DMS153 treated with DMSO at 0.1 percent for 48 hours (cell line): ENCODE measurements around the gene FATE1.
"Not testable (repeated sequence)": the region's sequence is repeated elsewhere in the genome, so short reads cannot be mapped to it uniquely, and the experiment has no call there.

ENCODE experiments used
- DNase-seq: peaks from one replicate; lab custom pipeline; 2025; ENCODE audit not compliant: unreplicated experiment; lab: John Stamatoyannopoulos, UW

Gene FATE1

GRCh38 chrX:151715752-151716151 lies at the start of gene FATE1:
Gene FATE1 (plus strand): TSS chrX:151716035. CDS start chrX:151716120, 85 bp downstream.
- no peak for DNase-seq

- no peak for DNase-seq
Measured at GRCh38 chrX:151675121-151675746, 40.6 kb upstream of the FATE1 start.

- no peak for DNase-seq
Measured at GRCh38 chrX:151676196-151676595, 39.6 kb upstream of the FATE1 start.

GRCh38 chrX:151679798-151680402 lies 35.9 kb upstream of the FATE1 start:
- no peak for DNase-seq

GRCh38 chrX:151680805-151681204 lies 35.0 kb upstream of the FATE1 start:
- DNase-seq, result peak; percentile 2

GRCh38 chrX:151687635-151688034 lies 28.2 kb upstream of the FATE1 start:
- DNase-seq, result no peak

- DNase-seq, result no peak
Measured at GRCh38 chrX:151688695-151689094, 27.1 kb upstream of the FATE1 start.

GRCh38 chrX:151692825-151693224 lies 23.0 kb upstream of the FATE1 start:
- no peak for DNase-seq

GRCh38 chrX:151694121-151694520 lies 21.7 kb upstream of the FATE1 start:
- DNase-seq, result no peak

GRCh38 chrX:151694661-151695582 lies 20.9 kb upstream of the FATE1 start, which contains the start of gene PRRG3:
Gene PRRG3 (plus strand): TSS chrX:151695458. CDS start chrX:151698815, 3,357 bp downstream.
- no peak for DNase-seq

GRCh38 chrX:151695583-151696340 lies 20.1 kb upstream of the FATE1 start:
- DNase-seq, result no peak

GRCh38 chrX:151697082-151697481 lies 18.8 kb upstream of the FATE1 start:
- not testable (repeated sequence) for DNase-seq

GRCh38 chrX:151697522-151697921 lies 18.3 kb upstream of the FATE1 start:
- no peak for DNase-seq

GRCh38 chrX:151698485-151698884 lies 17.4 kb upstream of the FATE1 start:
- DNase-seq, result no peak

- no peak for DNase-seq
Measured at GRCh38 chrX:151699746-151700145, 16.1 kb upstream of the FATE1 start.

GRCh38 chrX:151700581-151700980 lies 15.3 kb upstream of the FATE1 start:
- DNase-seq, result no peak

- DNase-seq, result no peak
Measured at GRCh38 chrX:151701071-151701470, 14.8 kb upstream of the FATE1 start.

- DNase-seq, result no peak
Measured at GRCh38 chrX:151701531-151701930, 14.3 kb upstream of the FATE1 start.

- no peak for DNase-seq
Measured at GRCh38 chrX:151702026-151702714, 13.7 kb upstream of the FATE1 start.

- no peak for DNase-seq
Measured at GRCh38 chrX:151702741-151703340, 13.0 kb upstream of the FATE1 start.
